GM12874 (cell line): ENCODE results near the gene CBX8.

ENCODE experiments used
- TF ChIP-seq, protein P1 (sequence below): IDR thresholded peaks from 2 replicates; pipeline ENCODE4 v1.5.1; 2011; ENCODE audit warnings: low read depth, mild to moderate bottlenecking, control low read depth, low read length, moderate library complexity; ENCODE audit not compliant: insufficient read depth

The CBX8 gene

DNA sequence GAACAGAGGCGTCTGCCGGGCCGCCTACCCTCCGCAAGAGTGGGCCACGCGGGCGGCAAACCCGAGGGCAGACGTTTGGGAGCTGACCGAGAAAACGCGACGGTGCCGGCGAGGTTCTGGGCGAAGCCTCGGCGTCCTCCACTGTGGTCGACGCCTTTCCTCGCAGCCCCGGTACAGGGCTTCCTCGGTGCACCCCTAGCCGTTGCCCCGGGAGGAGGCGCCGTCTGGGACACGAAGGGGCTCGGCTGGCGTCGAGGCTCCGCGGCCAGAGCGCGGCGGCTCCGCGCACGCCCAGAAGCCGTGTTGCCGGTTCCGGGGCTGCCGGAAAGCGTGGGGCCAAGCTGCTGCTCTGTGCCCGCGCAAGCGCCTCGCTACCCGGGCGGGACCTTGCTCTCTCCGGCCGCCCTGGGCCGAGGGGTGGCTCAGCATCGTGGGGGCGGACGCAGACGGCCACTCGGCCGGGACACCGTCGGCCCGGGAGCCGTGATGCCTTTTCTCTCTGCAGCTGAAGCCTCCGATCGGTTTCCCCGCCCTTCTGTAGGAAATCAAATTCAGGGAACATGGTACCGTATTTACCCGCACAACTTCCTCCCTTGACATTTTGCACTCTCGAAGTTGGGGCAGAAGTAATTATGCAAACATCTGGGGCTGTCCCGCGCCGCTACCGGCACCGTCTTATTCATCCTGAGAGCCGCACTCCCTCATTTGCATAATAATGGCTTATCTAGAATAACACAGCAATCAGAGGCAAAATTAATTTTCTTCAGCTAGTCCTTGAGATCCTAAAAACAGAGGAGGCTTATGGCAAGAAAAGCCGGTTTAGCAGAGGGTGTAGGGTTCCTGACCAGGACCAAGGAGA, 7.3 kb upstream of the CBX8 start:
- TF ChIP-seq, protein P1, sequence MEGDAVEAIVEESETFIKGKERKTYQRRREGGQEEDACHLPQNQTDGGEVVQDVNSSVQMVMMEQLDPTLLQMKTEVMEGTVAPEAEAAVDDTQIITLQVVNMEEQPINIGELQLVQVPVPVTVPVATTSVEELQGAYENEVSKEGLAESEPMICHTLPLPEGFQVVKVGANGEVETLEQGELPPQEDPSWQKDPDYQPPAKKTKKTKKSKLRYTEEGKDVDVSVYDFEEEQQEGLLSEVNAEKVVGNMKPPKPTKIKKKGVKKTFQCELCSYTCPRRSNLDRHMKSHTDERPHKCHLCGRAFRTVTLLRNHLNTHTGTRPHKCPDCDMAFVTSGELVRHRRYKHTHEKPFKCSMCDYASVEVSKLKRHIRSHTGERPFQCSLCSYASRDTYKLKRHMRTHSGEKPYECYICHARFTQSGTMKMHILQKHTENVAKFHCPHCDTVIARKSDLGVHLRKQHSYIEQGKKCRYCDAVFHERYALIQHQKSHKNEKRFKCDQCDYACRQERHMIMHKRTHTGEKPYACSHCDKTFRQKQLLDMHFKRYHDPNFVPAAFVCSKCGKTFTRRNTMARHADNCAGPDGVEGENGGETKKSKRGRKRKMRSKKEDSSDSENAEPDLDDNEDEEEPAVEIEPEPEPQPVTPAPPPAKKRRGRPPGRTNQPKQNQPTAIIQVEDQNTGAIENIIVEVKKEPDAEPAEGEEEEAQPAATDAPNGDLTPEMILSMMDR: no peak

DNA sequence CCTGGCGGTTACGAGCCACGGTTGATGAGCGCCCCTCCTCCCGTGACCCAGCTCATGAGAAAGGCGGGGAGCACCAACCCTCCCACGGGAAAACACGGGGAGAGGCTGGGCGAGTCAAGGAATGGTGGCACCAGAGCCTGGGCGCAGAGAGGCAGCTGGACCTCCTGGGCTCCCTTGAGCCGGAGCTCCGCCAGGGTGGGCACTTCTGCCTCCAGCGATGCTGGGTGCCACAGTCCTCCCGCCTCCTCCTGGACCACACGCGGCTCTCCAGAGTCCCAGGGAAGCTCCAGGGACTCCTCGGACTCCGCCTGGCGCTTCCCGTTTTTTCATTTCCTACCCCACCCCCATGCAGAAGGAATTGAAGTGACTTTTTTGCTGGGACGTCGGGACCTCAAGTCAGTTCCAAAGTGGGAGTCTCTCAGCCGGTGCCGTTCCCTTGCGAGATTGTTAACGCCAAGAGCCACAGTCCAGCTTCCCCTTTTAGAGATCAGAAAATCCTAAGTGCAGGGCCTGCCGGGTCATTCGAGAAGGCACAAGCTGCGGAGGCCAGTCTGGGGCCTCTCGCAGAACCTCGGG, 6.6 kb upstream of the CBX8 start:
- TF ChIP-seq, protein P1: no peak

DNA sequence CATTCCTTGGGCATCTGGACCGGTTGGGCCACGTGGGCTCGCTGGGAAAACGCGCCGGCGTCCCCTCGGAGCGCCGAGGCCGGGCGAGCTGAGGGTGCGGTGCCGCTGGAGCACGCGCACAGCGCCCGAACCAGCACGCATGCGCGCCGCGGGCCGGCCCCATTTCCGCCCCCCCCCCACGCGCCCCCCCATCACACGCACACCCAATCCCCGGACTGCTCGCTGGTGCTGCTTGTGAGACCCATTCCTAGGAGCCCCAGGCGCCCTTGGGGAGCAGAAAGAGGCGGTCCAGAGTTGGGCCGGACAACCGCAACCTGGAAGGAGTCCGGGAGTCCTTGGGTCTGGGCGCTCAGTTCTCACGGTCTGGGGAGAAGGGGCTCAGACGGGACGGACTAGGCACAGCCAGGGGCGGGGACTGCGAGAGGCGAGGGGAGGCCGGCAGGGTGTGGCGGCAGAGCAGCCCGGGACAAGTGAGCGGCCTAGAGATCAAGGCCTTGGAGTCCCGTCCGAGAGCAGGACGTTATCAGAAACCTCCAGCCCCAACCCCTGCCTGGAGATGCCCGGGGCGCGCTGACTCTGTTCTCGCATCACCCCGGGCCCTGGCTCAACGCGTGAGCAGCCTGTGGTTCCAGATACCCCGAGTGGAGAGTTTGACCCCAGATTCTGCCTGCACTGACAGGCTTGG, 6.0 kb upstream of the CBX8 start:
- TF ChIP-seq, protein P1: no peak

DNA sequence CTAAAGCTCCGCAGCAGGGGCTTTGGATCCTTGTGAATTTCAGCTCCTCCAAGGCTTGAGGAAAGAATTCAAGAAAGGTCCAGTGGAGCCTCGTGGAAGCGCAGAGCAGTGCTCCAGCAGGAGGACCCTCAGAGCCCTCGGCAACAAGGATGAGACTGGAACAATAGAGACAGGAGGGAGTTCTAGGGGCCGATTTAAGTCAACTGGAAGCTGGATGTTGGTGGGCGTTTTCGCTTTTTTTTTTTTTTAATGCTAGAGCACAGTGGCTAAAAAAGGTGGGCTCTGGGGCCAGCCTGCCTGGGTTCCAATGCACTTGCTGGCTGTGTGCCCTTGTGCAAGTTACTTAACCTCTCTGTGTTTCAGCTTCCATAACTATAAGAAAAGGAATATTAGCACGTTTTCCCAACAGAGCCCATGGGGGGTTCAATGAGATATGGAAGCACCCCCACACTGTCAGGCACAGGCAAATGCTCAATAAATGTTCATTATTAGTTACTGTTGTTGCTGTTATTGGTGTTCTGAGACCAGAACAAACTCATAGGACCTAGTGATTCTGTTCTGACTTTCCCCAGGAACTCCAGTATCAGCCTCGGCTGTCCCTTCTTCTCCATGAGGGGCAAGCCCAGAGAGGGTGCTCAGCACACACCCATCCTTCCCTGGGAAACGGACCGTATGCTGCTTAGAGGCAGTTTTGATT, 5.3 kb upstream of the CBX8 start:
- TF ChIP-seq, protein P1: no peak

DNA sequence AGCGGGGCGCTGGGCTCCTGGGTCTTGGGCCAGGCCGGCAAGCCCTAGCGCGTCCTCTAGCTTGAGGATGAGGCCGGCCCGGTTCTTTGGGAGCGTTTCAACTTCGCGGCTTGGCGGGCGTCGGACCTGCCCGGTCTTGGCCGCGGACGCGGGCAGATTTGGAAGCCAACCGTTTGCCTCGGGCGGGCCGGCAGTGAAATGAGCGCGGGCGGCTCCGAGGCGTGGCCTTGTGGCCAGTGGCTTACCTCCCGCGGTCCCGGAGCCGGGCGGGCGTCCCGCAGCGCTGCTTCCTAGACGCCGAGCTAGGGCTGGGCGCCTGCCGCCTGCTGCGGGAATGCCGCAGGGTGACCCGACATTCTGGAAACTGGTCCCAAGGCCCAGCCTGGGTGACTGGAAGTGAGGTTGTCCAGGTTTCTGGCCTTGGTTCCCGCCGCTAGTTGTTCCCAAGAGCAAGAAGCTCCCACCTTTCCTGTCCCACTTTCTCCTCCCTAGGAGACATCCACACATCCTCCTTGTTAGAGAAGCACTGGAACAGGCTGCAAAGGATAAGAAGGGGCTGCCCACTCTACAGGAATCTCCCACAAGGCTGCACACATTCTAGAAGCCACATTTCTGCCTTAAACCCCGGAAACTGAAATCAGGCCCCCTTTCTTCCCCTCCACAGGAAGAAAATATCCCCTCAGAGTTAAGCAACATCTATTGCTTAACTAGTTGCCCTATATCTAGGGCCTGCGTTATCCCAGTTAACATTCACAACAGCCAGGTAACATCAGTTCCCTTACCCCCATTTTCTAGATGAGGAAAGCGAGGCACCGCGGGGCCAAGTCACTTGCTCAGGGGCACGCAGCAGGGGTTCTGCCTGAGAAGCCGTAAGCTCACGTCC, 4.5 kb upstream of the CBX8 start:
- TF ChIP-seq, protein P1: no peak

DNA sequence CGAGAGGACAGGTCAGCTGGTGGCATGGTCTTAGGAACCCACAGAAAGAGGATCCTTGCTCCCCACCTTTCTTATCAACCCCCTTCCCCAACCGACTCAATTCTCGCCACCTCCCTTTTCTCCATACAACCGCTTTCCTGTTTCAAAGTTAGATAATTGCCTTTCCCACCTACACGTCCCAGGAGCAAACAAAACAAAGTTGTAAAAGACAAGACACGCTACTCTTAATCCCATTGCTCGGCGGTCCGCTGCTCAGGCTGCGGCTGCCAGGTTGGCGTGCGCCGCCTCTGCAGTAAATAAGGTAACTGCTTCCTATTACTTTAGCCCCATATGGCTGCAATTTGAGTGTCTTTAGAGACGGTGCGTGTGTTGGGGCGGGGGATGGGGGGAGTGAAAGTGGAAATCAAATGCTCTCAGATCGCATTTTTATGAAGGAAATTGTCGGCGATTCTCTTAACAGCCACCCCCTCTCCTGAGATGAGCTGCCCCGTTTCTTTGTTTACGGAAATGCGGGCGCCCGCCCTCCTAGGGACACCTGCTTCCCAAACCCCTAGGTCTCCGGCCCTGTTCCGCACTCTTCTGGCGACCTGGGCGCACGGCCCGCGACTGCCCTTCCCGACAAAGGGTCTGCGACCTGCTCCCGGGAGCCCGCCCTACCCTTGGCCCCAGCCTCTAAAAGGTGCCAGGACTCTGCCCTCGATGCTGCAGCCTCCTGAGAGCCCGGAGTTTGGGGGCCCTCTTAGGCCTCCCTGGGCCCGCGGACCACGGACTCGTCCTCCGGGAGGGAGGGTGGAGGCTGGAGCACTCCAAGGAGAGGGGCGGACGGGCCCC, 3.7 kb upstream of the CBX8 start:
- TF ChIP-seq, protein P1: no peak
